ENCODE data around the gene ULBP1. TPM values are rescaled to one million over a fixed set of nuclear protein-coding genes. Genes with fewer than 3 reads are reported as not detected.
"Not testable (repeated sequence)": the region's sequence is repeated elsewhere in the genome, so short reads cannot be mapped to it uniquely, and the experiment has no call there.

Gene ULBP1
- total RNA-seq, 1 donor from 2014 or later = 9.3 TPM

DNA sequence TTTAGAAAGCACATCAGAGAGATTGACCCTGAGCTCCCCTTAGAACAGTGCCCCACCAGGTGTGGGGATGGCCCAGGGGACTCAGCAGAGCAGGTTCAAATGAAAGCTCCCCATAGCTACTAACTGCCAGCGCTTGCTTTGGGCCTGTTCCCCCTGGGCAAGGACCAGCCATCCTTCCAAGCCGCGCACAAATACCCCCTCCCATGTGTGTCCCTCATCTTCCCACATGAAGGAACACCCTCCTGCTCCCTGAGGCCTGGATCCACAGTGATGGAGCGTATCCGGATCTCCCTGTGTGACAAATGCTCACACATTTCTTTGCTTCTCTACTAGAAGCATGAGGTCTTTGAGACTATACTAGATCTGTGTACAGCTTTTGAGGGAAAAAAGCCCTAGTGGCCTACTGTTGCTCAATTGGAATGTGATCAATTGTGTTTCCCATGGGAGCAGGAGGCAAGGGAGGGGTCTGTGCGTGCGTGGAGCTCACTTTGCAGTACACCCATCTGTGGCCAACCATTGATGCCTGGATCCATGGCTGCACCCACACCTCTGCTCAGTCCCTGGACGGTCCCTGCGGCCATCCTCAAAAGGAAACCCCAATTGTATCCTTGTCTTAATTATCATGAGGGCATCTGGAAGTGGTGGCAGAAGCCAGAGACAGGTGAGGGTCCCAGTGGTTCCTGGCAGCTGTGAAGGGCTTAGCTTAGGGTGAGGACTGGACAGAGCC is 39.4 kb upstream of the ULBP1 start:
- Mint-ChIP-seq H3K9me3 (ENCODE audit: unreplicated experiment) (peaks cover 17% of the 10 kb centered on the region), H3K36me3 (ENCODE audit: unreplicated experiment) (peaks cover 6% of the 10 kb centered on the region), H3K4me3 (ENCODE audit: unreplicated experiment) (peak overlapping the region; percentile 42), H3K27ac (ENCODE audit: unreplicated experiment) (no peak overlapping the region), H3K4me1 (ENCODE audit: low read depth, unreplicated experiment) (peaks cover 2% of the 10 kb centered on the region), H3K27me3 (ENCODE audit: unreplicated experiment) (peaks cover 41% of the 10 kb centered on the region)
- TF ChIP-seq, protein P1, sequence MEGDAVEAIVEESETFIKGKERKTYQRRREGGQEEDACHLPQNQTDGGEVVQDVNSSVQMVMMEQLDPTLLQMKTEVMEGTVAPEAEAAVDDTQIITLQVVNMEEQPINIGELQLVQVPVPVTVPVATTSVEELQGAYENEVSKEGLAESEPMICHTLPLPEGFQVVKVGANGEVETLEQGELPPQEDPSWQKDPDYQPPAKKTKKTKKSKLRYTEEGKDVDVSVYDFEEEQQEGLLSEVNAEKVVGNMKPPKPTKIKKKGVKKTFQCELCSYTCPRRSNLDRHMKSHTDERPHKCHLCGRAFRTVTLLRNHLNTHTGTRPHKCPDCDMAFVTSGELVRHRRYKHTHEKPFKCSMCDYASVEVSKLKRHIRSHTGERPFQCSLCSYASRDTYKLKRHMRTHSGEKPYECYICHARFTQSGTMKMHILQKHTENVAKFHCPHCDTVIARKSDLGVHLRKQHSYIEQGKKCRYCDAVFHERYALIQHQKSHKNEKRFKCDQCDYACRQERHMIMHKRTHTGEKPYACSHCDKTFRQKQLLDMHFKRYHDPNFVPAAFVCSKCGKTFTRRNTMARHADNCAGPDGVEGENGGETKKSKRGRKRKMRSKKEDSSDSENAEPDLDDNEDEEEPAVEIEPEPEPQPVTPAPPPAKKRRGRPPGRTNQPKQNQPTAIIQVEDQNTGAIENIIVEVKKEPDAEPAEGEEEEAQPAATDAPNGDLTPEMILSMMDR (IDR thresholded peaks at IDR 0.05; ENCODE audit: partially characterized antibody, unreplicated experiment) = no peak
- DNase-seq = no peak

DNA sequence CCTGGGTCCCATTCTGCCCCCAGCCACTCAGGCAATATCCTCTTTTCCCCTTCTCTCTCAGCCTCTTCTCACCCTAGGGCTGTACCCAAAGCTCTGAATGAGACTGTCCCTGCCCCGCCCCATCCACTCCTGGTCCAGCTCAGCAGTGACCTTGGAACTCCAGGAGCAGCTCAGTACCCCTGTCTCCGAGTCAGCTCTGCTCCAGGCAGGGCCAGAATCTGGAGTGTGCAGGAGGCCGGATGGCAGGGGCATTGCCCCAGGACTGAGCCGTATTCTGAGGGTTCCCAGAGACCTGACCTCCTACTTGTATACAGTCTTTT is 38.9 kb upstream of the ULBP1 start:
- no peak for DNase-seq
- H3K27ac Mint-ChIP-seq (ENCODE audit: unreplicated experiment) = no peak overlapping the region
- TF ChIP-seq, protein P1 (IDR thresholded peaks at IDR 0.05; ENCODE audit: partially characterized antibody, unreplicated experiment) = no peak
- peaks cover 39% of the 10 kb centered on the region for H3K27me3 Mint-ChIP-seq (ENCODE audit: unreplicated experiment)
- peaks cover 16% of the 10 kb centered on the region for H3K9me3 Mint-ChIP-seq (ENCODE audit: unreplicated experiment)
- H3K4me1 Mint-ChIP-seq (ENCODE audit: low read depth, unreplicated experiment) = peaks cover 2% of the 10 kb centered on the region
- H3K4me3 Mint-ChIP-seq (ENCODE audit: unreplicated experiment) = no peak overlapping the region
- peaks cover 6% of the 10 kb centered on the region for H3K36me3 Mint-ChIP-seq (ENCODE audit: unreplicated experiment)

DNA sequence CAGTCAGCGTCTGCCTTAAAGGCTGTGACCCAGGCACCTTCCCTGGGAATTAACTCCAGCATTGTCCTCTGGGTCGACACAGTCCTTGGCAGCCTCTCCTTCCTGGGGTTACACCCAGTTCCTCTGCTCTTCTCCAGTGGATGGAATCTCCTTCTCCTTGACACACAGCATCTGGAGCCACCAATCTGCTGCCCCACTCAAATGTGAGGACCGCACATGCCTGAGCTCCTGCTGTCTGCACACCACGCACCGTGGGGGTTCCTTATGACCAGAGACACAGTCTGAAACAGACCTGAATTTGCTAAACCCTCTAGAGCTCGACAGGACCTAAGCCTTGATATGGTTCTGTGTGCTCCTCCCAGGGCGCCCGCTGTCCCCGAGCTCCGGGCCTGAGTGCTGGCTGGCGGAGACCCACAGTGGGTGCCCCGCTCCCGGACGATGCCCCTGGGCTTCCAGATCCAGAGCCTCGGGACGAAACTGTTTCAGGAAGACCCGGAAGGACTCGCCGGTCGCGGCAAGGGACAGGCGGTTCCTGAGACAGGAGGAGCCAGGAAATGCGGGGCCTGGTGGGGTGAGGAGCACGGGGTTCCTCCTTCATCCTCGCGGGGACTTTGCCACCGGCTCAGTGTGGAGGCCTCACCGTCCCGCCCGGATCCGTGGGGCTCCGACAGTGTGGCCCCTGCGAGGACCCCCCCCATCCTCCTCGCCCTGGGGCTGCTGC is 38.3 kb upstream of the ULBP1 start:
- Mint-ChIP-seq H3K4me3 (ENCODE audit: unreplicated experiment) (peak overlapping the region; percentile 63), H3K4me1 (ENCODE audit: low read depth, unreplicated experiment) (peaks cover 2% of the 10 kb centered on the region), H3K9me3 (ENCODE audit: unreplicated experiment) (peaks cover 16% of the 10 kb centered on the region), H3K36me3 (ENCODE audit: unreplicated experiment) (peaks cover 5% of the 10 kb centered on the region), H3K27ac (ENCODE audit: unreplicated experiment) (no peak overlapping the region), H3K27me3 (ENCODE audit: unreplicated experiment) (peaks cover 44% of the 10 kb centered on the region)
- no peak for DNase-seq
- TF ChIP-seq, protein P1 (IDR thresholded peaks at IDR 0.05; ENCODE audit: partially characterized antibody, unreplicated experiment) = no peak

DNA sequence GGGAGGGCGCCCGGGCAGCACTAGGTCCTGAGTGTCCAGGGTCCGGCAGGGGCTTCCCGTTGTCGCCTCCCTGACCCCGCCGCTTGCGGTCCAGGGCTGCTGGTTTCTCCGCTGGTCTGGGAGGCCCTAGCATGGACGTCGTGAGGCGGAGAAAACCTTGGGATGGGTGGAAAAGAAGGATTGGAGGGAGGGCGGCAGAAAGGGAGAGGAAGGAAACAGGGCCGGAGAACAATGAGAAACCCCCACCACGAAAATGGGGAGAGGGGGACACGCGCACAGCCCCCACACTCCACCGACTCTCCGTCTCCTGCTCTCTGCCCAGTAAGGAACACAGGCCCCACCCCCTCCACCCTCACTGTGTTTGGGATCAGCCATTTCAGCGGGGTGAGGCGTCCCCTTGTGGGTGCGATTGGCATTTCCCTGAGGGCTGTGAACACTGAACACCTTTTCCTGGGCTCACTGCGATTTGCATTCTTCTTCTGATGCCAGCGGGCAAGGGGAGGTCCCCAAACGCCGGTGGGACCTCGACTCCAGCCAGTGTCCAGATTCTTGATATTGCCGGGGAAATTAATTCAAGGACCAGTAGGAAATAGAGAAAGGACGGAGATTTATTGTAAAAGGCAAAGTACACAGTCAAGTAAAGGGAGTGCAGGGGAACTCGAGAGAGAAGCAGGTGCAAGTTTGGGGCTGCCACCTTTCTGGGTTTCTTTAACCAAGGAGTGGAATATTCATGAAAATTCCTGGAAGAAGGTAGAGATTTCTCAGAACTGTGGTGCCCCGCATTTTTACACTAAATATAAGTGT is 37.6 kb upstream of the ULBP1 start:
- H3K27me3 Mint-ChIP-seq (ENCODE audit: unreplicated experiment) = peaks cover 40% of the 10 kb centered on the region

DNA sequence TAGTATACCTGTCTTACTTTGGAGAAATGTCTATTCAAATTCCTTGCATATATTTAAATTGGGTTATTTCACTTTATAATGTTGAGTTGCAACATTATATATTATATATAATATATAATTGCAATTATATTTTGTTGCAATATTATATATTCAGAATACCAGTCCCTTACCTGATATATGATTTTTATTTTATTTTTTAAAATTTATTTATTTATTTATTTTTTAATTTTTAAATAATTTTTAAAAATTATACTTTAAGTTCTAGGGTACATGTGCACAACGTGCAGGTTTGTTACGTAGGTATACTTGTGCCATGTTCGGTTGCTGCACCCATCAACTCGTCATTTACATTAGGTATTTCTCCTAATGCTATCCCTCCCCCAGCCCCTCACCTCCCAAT is 36.7 kb upstream of the ULBP1 start:
- not testable (repeated sequence) for H3K4me3 Mint-ChIP-seq (ENCODE audit: unreplicated experiment); H3K27ac Mint-ChIP-seq (ENCODE audit: unreplicated experiment); H3K36me3 Mint-ChIP-seq (ENCODE audit: unreplicated experiment); H3K9me3 Mint-ChIP-seq (ENCODE audit: unreplicated experiment); DNase-seq; H3K4me1 Mint-ChIP-seq (ENCODE audit: low read depth, unreplicated experiment)
- H3K27me3 Mint-ChIP-seq (ENCODE audit: unreplicated experiment) = peaks cover 36% of the 10 kb centered on the region

More for the DNA sequence above, 37.6 kb upstream of the ULBP1 start:
- TF ChIP-seq, protein P1 (IDR thresholded peaks at IDR 0.05; ENCODE audit: partially characterized antibody, unreplicated experiment) = peak; percentile 64
- no peak overlapping the region for H3K27ac Mint-ChIP-seq (ENCODE audit: unreplicated experiment)
- H3K4me3 Mint-ChIP-seq (ENCODE audit: unreplicated experiment) = peak overlapping the region; percentile 82
- peak; percentile 85 for DNase-seq
- peaks cover 11% of the 10 kb centered on the region for H3K9me3 Mint-ChIP-seq (ENCODE audit: unreplicated experiment)
- H3K36me3 Mint-ChIP-seq (ENCODE audit: unreplicated experiment) = no peaks in the 10 kb centered on the region
- H3K4me1 Mint-ChIP-seq (ENCODE audit: low read depth, unreplicated experiment) = peaks cover 2% of the 10 kb centered on the region
